HG02623 (cell line): Measurements from ENCODE around the gene MFAP5.
"Not testable (repeated sequence)": the region's sequence is repeated elsewhere in the genome, so short reads cannot be mapped to it uniquely, and the experiment has no call there.

Experiments used
- ATAC-seq: cut with Tn5 transposase; IDR thresholded peaks from one replicate; pipeline ENCODE4 v1.9.1; 2021; ENCODE audit warnings: moderate library complexity; ENCODE audit not compliant: unreplicated experiment

MFAP5 gene

DNA sequence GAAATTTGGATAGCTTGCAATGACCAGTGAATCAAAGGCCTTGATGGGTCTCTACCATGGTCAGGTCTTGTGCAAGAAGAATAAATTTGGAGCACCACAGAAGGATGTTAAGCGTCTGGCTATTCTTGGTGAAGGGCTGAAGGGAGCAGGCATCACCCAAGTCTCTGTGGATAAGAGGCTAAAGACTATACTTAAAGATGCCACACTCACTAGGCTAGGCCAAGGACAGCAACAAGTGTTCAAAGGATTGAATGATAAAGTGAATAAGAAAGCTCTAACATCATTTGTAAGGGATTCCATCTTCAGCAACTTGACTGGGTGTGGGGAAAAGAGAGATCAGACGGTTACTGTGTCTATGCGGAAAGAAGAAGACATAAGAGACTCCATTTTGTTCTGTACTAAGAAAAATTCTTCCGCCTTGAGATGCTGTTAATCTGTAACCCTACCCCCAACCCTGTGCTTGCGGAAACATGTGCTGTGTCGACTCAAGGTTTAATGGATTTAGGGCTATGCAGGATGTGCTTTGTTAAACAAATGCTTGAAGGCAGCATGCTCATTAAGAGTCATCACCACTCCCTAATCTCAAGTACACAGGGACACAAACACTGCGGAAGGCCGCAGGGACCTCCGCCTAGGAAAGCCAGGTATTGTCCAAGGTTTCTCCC, 27.2 kb downstream of the MFAP5 start:
- ATAC-seq = not testable (repeated sequence)

DNA sequence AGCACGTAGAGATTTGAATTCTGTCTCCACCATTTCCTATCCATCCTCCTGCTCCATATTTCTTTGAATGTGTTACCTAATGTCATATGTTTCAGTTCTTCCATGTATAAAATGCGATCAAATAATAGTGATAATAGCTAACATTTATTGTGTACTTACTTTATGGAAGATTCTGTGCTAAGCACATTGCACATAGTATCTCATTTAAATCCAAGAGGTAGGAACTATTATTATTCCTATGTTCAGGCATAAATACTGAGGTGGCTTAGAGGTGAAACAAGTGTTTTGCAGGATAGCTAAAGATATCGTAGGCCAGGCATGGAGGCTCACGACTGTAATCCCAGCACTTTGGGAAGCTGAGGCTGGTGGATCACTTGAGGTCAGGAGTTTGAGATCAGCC, 32.5 kb downstream of the MFAP5 start:
- no peak for ATAC-seq

DNA sequence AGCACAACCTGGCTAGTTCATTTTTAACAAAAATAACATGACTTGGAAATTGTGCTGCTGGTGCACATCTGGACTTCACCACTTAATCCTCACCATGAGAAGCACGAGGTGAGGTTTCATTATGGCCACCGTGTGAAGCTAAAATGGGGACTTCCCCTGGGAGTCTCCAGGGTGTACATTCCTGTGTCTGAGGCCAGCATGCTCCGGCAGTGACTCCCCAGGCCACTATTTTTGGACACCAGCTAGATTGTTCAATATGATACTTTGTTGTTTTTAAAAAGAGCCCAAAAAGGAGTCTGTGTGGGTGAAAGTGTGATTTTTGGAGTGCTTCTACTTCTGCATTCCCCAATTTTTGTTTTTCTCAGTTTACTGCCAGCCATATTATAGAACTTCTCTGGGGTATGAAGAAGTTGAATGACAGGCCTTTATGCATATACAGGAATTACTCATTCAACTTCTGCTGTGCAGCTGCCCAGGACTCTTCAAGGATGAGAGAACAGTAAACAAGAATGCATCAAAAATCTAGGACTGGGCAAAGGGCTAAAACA, 33.1 kb downstream of the MFAP5 start:
- peak; percentile 88 for ATAC-seq

DNA sequence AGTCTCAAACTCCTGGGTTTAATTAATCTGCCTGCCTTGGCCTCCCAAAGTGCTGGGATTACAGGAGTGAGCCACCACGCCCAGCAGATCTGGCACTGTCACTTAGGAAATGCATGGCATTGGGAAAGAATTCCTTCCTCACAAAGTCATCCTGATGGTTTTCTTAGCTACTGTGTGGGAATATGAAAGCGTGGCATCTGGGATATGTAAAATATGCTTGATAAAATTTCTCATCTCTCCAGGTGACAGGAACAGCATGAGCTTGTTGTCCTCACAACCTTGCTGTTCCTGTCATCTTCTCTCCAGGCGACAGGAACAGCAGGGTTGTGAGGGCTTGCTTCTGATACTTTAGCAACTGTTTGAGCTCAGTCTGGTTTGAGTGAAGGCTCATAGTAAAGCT, 33.9 kb downstream of the MFAP5 start:
- ATAC-seq = no peak

DNA sequence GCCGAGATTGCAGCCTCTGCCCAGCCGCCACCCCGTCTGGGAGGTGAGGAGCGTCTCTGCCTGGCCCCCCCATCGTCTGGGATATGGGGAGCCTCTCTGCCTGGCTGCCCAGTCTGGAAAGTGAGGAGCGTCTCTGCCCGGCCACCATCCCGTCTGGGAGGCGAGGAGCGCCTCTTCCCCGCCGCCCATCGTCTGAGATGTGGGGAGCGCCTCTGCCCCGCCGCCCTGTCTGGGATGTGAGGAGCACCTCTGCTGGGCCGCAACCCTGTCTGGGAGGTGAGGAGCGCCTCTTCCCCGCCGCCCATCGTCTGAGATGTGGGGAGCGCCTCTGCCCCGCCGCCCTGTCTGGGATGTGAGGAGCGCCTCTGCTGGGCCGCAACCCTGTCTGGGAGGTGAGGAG, 37.9 kb downstream of the MFAP5 start:
- not testable (repeated sequence) for ATAC-seq

DNA sequence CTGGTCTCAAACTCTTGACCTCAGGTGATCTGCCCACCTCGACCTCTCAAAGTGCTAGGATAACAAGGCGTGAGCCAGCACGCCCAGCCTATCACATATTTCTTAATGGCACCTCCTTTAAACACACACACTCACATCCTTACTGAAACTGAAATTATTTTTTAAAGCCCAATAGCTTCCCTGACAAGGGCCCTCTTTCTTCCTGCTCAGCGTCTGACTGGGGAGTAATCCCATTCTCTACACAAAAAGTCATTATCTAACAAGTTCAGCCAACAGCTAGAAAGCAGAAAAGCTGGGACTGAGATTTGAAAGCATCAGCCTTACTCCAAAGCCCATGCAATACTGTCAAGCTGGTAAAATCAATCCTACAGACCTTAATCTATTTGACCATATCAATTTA, 40.0 kb downstream of the MFAP5 start:
- no peak for ATAC-seq

DNA sequence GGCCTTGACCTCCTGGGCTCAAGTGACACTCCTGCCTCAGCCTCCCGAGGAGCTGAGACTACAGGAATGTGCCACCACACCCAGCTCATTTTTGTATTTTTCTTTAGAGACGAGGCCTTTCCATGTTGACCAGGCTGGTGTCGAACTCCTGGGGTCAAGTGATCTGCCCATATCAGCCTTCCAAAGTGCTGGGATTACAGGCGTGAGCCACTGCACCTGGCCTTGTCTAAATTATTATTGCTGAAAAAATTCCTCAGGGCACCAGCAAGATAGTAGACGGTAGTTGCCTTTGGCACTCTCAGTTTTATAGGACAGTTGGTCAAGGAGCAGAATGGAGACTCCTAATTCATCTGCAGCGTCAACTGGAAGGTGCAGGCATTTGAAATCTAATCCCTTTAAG, 47.4 kb downstream of the MFAP5 start:
- no peak for ATAC-seq

DNA sequence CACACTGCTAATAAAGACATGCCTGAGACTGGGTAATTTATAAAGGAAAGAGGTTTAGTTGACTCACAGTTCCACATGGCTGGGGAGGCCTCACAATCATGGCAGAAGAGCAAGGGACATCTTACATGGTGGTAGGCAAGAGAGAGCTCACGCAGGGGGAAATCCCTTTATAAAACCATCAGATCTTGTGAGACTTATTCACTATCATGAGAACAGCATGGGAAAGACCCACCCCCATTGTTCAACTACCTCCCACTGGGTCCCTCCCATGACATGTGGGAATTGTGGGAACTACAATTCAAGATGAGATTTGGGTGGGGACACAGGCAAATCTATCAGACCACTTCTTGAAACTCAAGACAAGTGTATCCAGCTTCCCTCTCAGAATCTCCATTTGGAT, 48.7 kb downstream of the MFAP5 start:
- ATAC-seq = not testable (repeated sequence)

DNA sequence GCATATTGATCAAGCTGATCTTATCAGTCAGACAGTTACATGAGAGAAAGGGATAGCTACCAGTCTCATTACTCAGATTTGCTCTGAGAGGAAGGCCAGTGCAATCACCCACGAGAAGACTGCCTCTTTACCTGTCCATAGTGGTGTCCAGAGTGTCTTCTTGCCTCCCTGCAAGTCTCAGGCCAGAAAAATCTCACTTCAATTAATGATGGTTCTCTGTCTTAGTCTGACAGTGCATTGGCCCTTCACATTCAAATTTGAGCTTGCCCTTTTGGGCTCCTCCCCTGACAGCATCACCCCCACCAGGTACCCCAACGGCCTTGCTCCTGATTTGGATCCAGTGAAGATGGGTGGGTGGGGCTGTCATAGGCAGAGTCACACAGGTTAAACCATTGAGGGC, 50.0 kb downstream of the MFAP5 start, which contains the start of gene AICDA:
AICDA (minus strand) TSS at position 231 of the 400 bp plus-strand sequence; CDS start at position 139, 92 bp downstream.
- no peak for ATAC-seq

DNA sequence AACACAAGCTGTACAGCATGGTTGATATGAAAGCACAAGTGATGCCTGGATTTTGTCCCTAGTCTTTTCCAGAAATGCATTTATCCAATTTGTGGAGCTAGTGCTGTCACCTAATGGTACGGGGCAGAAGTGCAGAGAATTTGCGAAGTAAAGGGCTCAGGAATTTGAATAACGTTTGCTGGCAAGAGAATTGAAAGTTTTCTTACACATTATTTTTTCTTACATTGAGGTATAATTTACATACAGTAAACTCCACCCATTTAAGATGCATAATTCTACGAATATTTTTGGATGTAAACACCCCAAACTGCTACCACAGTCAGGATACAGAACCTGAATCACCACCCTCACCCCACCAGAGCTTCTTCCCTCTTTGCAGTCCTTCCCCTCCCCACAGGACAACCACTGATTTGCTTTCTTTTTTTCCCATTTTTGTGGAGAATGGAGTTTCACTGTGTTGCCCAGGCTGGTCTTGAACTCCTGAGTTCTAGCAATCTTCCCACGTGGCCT, 53.5 kb downstream of the MFAP5 start:
- ATAC-seq = no peak

DNA sequence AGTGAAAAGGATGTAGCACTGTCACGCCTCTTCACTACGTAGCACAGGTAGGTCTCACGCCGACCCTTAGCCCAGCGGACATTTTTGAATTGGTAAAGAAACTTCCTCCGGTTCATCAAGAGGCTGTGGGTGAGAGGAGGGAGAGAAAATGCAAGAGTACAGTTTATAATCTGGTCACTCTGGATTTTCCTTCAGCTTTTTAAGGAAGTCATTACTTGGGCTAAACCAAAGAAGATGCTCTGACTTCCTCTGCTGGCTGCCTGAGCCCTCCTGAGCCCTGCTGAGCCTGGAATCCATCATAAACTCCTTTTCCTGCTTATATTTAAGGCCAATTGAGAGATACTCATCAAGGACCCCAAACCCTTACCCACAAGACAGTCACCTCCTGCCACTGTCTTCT, 55.7 kb downstream of the MFAP5 start:
- ATAC-seq = no peak

DNA sequence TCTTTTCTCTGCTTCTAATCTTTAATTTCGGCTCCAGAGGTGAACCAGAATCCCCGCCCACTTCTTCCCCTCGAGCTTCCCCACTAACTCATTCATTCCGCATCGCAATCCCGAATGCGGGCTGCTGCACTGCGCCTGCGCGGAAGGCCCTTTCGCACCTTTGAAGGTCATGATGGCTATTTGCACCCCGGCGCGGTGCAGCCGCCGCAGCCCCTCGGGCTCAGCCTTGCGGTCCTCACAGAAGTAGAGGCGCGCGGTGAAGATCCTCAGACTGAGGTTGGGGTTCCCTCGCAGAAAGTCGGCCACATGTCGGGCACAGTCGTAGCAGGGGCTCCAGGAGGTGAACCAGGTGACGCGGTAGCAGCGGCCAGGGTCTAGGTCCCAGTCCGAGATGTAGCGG, 57.6 kb downstream of the MFAP5 start:
- ATAC-seq = no peak

DNA sequence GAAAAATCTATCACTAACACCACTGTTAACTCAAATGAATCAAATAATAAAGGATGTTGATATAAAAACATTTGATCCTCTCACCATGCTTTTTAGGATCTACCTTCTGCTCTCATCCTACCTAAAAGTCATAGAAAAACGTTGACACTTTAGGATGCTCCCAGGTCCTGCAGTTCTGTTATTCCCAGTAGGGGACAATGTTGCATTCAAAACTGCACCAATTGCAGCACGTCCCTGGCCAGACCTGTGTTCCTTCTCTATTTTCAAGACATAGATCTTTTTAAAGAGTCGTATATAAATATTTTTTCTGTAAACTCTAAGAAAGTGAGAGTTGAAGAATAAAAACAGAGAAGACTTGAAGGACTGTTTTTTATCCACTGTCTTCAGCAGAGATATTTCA, 58.8 kb downstream of the MFAP5 start:
- ATAC-seq = no peak

DNA sequence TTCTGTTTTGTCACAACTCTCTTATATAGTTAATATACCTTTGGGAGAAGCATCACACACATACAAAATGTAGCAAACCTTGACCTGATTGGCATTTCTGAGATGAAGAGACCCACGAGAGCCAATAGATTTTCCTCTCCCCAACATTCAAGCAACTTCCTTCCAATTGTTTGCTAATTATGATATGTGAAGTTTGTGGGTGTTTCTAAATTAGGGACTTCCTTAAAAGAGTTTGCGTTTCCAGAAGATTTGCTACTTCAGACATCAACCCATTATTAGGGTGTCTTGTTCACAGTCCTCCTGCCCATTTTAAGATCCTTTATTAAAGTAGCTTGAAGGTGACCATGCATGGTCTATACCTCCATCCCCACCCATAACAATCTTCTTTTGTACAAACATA, 59.3 kb downstream of the MFAP5 start:
- ATAC-seq = no peak

DNA sequence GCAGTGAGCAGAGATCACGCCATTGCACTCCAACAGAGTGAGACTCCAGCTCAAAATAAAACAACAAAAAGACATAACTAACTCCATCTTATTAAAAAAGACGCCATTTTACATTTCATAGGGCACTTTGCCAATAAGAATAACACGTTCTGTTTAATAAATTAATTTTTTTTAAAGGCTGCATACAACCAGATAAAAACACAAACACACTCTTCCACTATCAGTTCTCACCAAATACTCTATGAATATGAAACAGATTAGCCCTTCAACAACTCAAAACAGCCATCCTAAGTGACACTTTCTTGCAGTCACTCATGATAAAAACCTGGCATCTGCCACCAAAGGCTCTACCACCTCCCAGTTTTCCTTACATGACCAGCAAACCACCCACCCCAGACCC, 66.1 kb downstream of the MFAP5 start:
- no peak for ATAC-seq
